ENCODE results near the gene NDUFA13.

The NDUFA13 gene

GRCh38 chr19:19489804-19490204, 26.2 kb upstream of the NDUFA13 start:
- DNase-seq: no peak

- peak; percentile 39 for DNase-seq
Measured at GRCh38 chr19:19490214-19490968, 25.6 kb upstream of the NDUFA13 start.

- DNase-seq: no peak
Measured at GRCh38 chr19:19491321-19492025, 24.6 kb upstream of the NDUFA13 start.

- no peak for DNase-seq
Measured at GRCh38 chr19:19492026-19492610, 23.9 kb upstream of the NDUFA13 start.

- no peak for DNase-seq
Measured at GRCh38 chr19:19493841-19494546, 22.0 kb upstream of the NDUFA13 start.

- DNase-seq: no peak
Measured at GRCh38 chr19:19495614-19496603, 20.1 kb upstream of the NDUFA13 start.

GRCh38 chr19:19498255-19498991, 17.6 kb upstream of the NDUFA13 start:
- DNase-seq: no peak

GRCh38 chr19:19499272-19499995, 16.6 kb upstream of the NDUFA13 start:
- no peak for DNase-seq

GRCh38 chr19:19500975-19501644, 14.9 kb upstream of the NDUFA13 start:
- DNase-seq: no peak

GRCh38 chr19:19501798-19502197, 14.2 kb upstream of the NDUFA13 start:
- DNase-seq: no peak

GRCh38 chr19:19502281-19502680, 13.7 kb upstream of the NDUFA13 start:
- no peak for DNase-seq

GRCh38 chr19:19502808-19503602, 13.0 kb upstream of the NDUFA13 start:
- no peak for DNase-seq

GRCh38 chr19:19504754-19505668, 11.0 kb upstream of the NDUFA13 start:
- no peak for DNase-seq

GRCh38 chr19:19505669-19506326, 10.2 kb upstream of the NDUFA13 start:
- no peak for DNase-seq

- no peak for DNase-seq
Measured at GRCh38 chr19:19506592-19506991, 9.4 kb upstream of the NDUFA13 start.

- no peak for DNase-seq
Measured at GRCh38 chr19:19507354-19507753, 8.7 kb upstream of the NDUFA13 start.

- DNase-seq: no peak
Measured at GRCh38 chr19:19508217-19508616, 7.8 kb upstream of the NDUFA13 start.

- DNase-seq: no peak
Measured at GRCh38 chr19:19510432-19510831, 5.6 kb upstream of the NDUFA13 start.

Measured in NCI-H774 (cell line).